RWPE2 (cell line): Measurements from ENCODE around the gene CLEC6A.

Experiments
- ATAC-seq: fragments of 200-7000 bp; cut with Tn5 transposase; 3 replicates; pipeline ENCODE4 v1.9.1; 2021; ENCODE audit warnings: low read depth
- DNase-seq: peaks from one replicate; pipeline ENCODE4 v3.0.0-alpha.2; 2020; ENCODE audit warnings: low spot score
- H3K27ac ChIP-seq: fragments of 450-650 bp; 2 replicates; pipeline ENCODE4 v1.5.1; 2017; ENCODE audit warnings: mild to moderate bottlenecking; ENCODE audit not compliant: poor library complexity, severe bottlenecking
- H3K27me3 ChIP-seq: fragments of 250-450 bp; sonication (Bioruptor Pico); 2 replicates; pipeline ENCODE4 v1.5.1; 2021; ENCODE audit warnings: mild to moderate bottlenecking, moderate library complexity; ENCODE audit not compliant: insufficient read depth, poor library complexity, severe bottlenecking
- H3K36me3 ChIP-seq: fragments of 250-450 bp; sonication (Bioruptor Pico); 2 replicates; pipeline ENCODE4 v1.5.1; 2020; ENCODE audit warnings: low read depth, mild to moderate bottlenecking, moderate library complexity
- H3K4me1 ChIP-seq: fragments of 250-450 bp; sonication (Bioruptor Pico); 2 replicates; pipeline ENCODE4 v1.5.1; 2021; ENCODE audit warnings: mild to moderate bottlenecking, moderate library complexity; ENCODE audit not compliant: insufficient read depth, poor library complexity, severe bottlenecking
- H3K4me3 ChIP-seq: fragments of 250-450 bp; sonication (Bioruptor Pico); 2 replicates; pipeline ENCODE4 v1.5.1; 2021; ENCODE audit warnings: mild to moderate bottlenecking, moderate library complexity; ENCODE audit not compliant: severe bottlenecking
- H3K9me3 ChIP-seq: fragments of 250-450 bp; sonication (Bioruptor Pico); 2 replicates; pipeline ENCODE4 v1.5.1; 2021; ENCODE audit warnings: mild to moderate bottlenecking, moderate library complexity; ENCODE audit not compliant: severe bottlenecking
- TF ChIP-seq, protein P1 (sequence below): fragments of 450-650 bp; IDR thresholded peaks from one replicate; pipeline ENCODE4 v1.5.1; 2017; ENCODE audit warnings: mild to moderate bottlenecking, moderate library complexity; ENCODE audit not compliant: poor library complexity, severe bottlenecking

The CLEC6A gene

GRCh38 chr12:8499616-8500015, 43.9 kb downstream of the CLEC6A start:
- H3K9me3 ChIP-seq = no peaks in the 10 kb centered on the region
- TF ChIP-seq, protein P1, sequence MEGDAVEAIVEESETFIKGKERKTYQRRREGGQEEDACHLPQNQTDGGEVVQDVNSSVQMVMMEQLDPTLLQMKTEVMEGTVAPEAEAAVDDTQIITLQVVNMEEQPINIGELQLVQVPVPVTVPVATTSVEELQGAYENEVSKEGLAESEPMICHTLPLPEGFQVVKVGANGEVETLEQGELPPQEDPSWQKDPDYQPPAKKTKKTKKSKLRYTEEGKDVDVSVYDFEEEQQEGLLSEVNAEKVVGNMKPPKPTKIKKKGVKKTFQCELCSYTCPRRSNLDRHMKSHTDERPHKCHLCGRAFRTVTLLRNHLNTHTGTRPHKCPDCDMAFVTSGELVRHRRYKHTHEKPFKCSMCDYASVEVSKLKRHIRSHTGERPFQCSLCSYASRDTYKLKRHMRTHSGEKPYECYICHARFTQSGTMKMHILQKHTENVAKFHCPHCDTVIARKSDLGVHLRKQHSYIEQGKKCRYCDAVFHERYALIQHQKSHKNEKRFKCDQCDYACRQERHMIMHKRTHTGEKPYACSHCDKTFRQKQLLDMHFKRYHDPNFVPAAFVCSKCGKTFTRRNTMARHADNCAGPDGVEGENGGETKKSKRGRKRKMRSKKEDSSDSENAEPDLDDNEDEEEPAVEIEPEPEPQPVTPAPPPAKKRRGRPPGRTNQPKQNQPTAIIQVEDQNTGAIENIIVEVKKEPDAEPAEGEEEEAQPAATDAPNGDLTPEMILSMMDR = no peak
- H3K36me3 ChIP-seq = no peaks in the 10 kb centered on the region
- no peaks in the 10 kb centered on the region for H3K27me3 ChIP-seq
- H3K4me3 ChIP-seq = no peak overlapping the region
- no peak overlapping the region for H3K27ac ChIP-seq
- ATAC-seq = no peak
- H3K4me1 ChIP-seq = no peaks in the 10 kb centered on the region
- no peak for DNase-seq

DNA sequence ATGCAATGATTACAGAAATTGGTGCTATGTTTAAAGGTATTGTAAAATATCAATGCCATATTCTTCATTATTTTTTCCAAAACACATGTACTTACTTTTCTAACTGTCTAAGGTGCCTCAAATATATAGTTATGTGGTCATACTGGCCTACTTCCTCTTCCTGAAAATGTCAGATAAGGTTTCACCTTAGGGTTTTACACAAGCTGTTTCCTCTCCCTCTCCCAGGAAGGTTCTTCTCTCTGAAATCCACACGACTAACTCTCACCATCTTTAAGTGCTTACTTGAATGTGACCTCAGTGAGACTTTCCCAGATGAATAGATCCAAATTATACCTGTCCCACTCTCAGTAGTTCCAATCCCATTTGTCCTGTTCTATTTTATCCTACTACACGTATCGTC, 46.0 kb downstream of the CLEC6A start:
- Histone ChIP-seq H3K9me3 (no peaks in the 10 kb centered on the region), H3K36me3 (no peaks in the 10 kb centered on the region), H3K27me3 (no peaks in the 10 kb centered on the region), H3K4me1 (no peaks in the 10 kb centered on the region), H3K27ac (no peak overlapping the region), H3K4me3 (no peak overlapping the region)
- ATAC-seq = no peak
- TF ChIP-seq, protein P1 = no peak
- no peak for DNase-seq

DNA sequence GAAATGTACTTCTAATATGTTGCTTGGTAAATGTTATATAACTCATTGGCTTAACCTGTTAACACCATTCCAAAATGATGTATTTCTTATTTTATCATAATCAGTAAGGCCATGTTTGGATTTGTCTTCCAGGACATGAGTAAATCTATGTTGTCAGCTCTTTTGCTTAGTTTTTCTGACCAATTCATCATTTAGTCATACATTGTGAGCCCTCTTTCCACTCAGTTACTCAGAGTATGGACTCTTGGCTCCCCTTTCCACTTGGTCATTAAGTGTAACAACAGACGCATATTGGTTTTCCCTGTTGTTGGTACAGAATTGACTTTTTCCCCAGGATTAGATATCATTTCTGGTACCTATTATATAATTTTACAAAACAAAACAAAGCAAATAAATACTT, 48.6 kb downstream of the CLEC6A start:
- ATAC-seq = no peak
- TF ChIP-seq, protein P1 = no peak
- H3K4me1 ChIP-seq = no peaks in the 10 kb centered on the region
- no peak overlapping the region for H3K4me3 ChIP-seq
- no peaks in the 10 kb centered on the region for H3K36me3 ChIP-seq
- no peak overlapping the region for H3K27ac ChIP-seq
- no peak for DNase-seq
- H3K9me3 ChIP-seq = no peaks in the 10 kb centered on the region
- H3K27me3 ChIP-seq = no peaks in the 10 kb centered on the region

- TF ChIP-seq, protein P1 = no peak
- Histone ChIP-seq H3K36me3 (no peaks in the 10 kb centered on the region), H3K4me1 (no peaks in the 10 kb centered on the region), H3K27ac (no peak overlapping the region), H3K9me3 (no peaks in the 10 kb centered on the region), H3K27me3 (no peaks in the 10 kb centered on the region), H3K4me3 (no peak overlapping the region)
- ATAC-seq = no peak
- DNase-seq = no peak
Measured at GRCh38 chr12:8507596-8507995, 51.8 kb downstream of the CLEC6A start.

DNA sequence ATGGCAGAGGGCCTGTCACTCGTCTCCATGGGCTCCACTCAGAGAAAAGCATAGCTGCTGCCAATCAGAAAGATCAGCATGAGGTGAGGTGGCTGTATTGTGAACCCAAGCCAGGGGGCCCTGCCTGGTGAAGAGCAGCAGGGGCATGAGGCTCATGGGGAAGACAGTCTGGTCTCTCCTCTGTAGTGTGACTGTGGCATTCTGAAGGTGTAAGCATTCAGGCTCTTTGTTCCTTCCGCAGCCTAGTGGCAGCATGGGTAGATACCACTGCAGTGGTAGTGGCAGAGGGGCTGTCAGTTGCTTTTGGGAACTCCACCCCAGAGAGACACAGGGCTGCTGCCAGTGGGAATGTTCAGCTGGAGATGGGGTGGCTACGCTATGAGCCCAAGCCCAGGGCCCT, 52.5 kb downstream of the CLEC6A start:
- no peaks in the 10 kb centered on the region for H3K9me3 ChIP-seq
- H3K27me3 ChIP-seq = no peaks in the 10 kb centered on the region
- TF ChIP-seq, protein P1 = no peak
- no peaks in the 10 kb centered on the region for H3K36me3 ChIP-seq
- ATAC-seq = no peak
- no peak for DNase-seq
- no peak overlapping the region for H3K4me3 ChIP-seq
- no peak overlapping the region for H3K27ac ChIP-seq
- H3K4me1 ChIP-seq = no peaks in the 10 kb centered on the region
